SK-N-MC (cell line): ENCODE measurements around the gene SELENON.

Experiments used
- EZH2 ChIP-seq: fragments of 200-600 bp; sonication (generic); IDR thresholded peaks from one replicate; pipeline ENCODE4 v1.6.1; 2017; ENCODE audit warnings: antibody characterized with exemption
- FOXP2 ChIP-seq: optimal IDR thresholded peaks from 2 replicates; pipeline ENCODE3; 2011; ENCODE audit warnings: mild to moderate bottlenecking, moderate library complexity; ENCODE audit not compliant: insufficient read depth; ENCODE audit errors: extremely low read length, control extremely low read depth
- POLR2AphosphoS5 ChIP-seq: IDR thresholded peaks from 2 replicates; pipeline ENCODE4 v1.6.1; 2012; ENCODE audit warnings: mild to moderate bottlenecking, low read depth, low read length, borderline replicate concordance

DNA sequence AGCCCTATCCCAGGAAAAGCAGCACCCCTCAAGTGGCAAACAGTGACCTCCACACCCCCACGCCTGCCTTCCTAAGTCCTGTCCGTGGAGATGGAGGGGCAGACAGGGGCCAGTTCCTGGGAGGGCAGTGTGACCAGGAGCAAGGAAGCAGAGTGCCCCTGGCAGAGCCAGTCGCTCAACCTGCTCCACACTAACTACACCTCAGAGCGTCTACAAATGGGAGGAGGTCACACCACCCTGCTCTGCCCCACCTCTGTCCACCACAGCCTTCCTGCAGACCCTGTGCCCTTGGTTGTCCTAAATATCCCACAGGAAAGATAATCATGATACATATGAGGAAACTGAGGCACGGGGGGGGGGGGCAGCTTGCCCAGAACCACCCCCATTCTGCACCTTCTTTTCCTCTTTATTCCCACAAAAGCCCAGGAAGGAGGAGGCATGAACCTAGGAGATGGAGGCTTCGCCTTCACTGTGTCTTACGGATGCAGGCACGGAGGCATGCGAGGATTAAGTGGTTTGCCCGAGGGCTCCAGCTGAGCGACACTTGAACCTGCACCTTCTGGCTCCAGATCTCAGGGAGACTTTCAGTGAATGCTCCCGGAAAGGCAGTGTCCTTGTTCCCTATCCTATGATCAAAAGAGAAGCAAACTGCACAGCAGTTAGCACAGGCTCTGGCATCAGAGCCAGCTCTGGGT lies 42.7 kb upstream of the SELENON start:
- TF ChIP-seq POLR2AphosphoS5 (no peak), FOXP2 (no peak), EZH2 (no peak)
